Karpas-422 (cell line): ENCODE results near the gene CARD11. TPM values are rescaled to one million over a fixed set of nuclear protein-coding genes. Genes with fewer than 3 reads are reported as not detected.

ENCODE experiments used
- DNase-seq: peaks from one replicate; pipeline ENCODE4 v3.0.0-alpha.2; 2015
- H2AFZ ChIP-seq: fragments of 200-600 bp; sonication (generic); 2 replicates; pipeline ENCODE4 v1.6.1; 2014; ENCODE audit warnings: antibody characterized with exemption, low read length, mixed read lengths
- H3K27ac ChIP-seq: fragments of 200-600 bp; sonication (generic); 2 replicates; pipeline ENCODE4 v1.5.1; 2014; ENCODE audit warnings: mild to moderate bottlenecking, low read length, moderate library complexity
- H3K27me3 ChIP-seq: fragments of 200-600 bp; sonication (generic); 2 replicates; pipeline ENCODE4 v1.6.1; 2014; ENCODE audit warnings: low read length, mixed read lengths
- H3K36me3 ChIP-seq: fragments of 200-600 bp; sonication (generic); 2 replicates; pipeline ENCODE4 v1.6.1; 2014; ENCODE audit warnings: low read length, mixed read lengths; ENCODE audit not compliant: insufficient read depth
- H3K4me1 ChIP-seq: fragments of 200-600 bp; sonication (generic); 2 replicates; pipeline ENCODE4 v1.6.1; 2014; ENCODE audit warnings: mild to moderate bottlenecking, low read length, mixed read lengths
- H3K4me2 ChIP-seq: fragments of 200-600 bp; sonication (generic); 2 replicates; pipeline ENCODE4 v1.6.1; 2014; ENCODE audit warnings: low read length, low read depth, mild to moderate bottlenecking; ENCODE audit not compliant: poor library complexity, severe bottlenecking
- H3K4me3 ChIP-seq: fragments of 200-600 bp; sonication (generic); 2 replicates; pipeline ENCODE4 v1.5.1; 2014; ENCODE audit warnings: mild to moderate bottlenecking, antibody characterized with exemption, low read length, mixed read lengths
- H3K79me2 ChIP-seq: fragments of 200-600 bp; sonication (generic); 2 replicates; pipeline ENCODE4 v1.6.1; 2014; ENCODE audit warnings: mild to moderate bottlenecking, low read length, mixed read lengths
- H3K9ac ChIP-seq: fragments of 200-600 bp; sonication (generic); 2 replicates; pipeline ENCODE4 v1.6.0; 2014; ENCODE audit warnings: low read length
- H3K9me2 ChIP-seq: fragments of 200-600 bp; sonication (generic), shearing (Covaris generic); replicated peaks from 2 replicates; pipeline ENCODE4 v1.6.0; 2014; ENCODE audit warnings: mild to moderate bottlenecking, low read length, moderate library complexity; ENCODE audit not compliant: insufficient read depth
- H3K9me3 ChIP-seq: fragments of 300-700, 200-600 bp; sonication (generic); 2 replicates; pipeline ENCODE4 v1.6.1; 2014; ENCODE audit warnings: low read length, mixed read lengths
- H4K20me1 ChIP-seq: fragments of 200-600 bp; sonication (generic); 2 replicates; pipeline ENCODE4 v1.6.1; 2014; ENCODE audit warnings: mild to moderate bottlenecking, antibody characterized with exemption, low read length, low read depth; ENCODE audit not compliant: insufficient read depth
- total RNA-seq: library from RNA; depleted of rRNA; stranded (reverse); fragments of >200 nt; shearing (Covaris generic); gene quantifications from 2 replicates; pipeline ENCODE4 v1.2.3, GENCODE V29; 2014; ENCODE audit warnings: low replicate concordance

The CARD11 gene
- total RNA-seq, 1 experiment from 2014 or later, result 38.5 TPM

- Histone ChIP-seq H3K9me3 (peaks cover 20% of the 10 kb centered on the region), H3K79me2 (peaks cover 12% of the 10 kb centered on the region), H3K4me2 (no peak overlapping the region), H2AFZ (no peak overlapping the region), H3K9ac (no peak overlapping the region), H3K27me3 (no peaks in the 10 kb centered on the region), H3K4me1 (no peaks in the 10 kb centered on the region), H3K36me3 (peaks cover 13% of the 10 kb centered on the region; the same call in 1 of the 2 replicates), H3K4me3 (no peak overlapping the region), H3K9me2 (no peaks in the 10 kb centered on the region), H3K27ac (no peak overlapping the region), H4K20me1 (no peaks in the 10 kb centered on the region)
- no peak for DNase-seq
These were observed 70.9 kb downstream of the CARD11 start for GRCh38 chr7:2972835-2973161.

- H3K79me2 ChIP-seq, result peaks cover 7% of the 10 kb centered on the region; the same call in 1 of the 2 replicates
- no peak for DNase-seq
These were observed 71.5 kb downstream of the CARD11 start for GRCh38 chr7:2971914-2972834.

GRCh38 chr7:2970861-2971260, 72.8 kb downstream of the CARD11 start:
- Histone ChIP-seq H3K9me3 (peaks cover 24% of the 10 kb centered on the region), H3K79me2 (peaks cover 5% of the 10 kb centered on the region; the same call in 1 of the 2 replicates), H3K27me3 (no peaks in the 10 kb centered on the region), H3K4me2 (no peak overlapping the region), H3K27ac (no peak overlapping the region), H2AFZ (no peak overlapping the region), H3K4me1 (no peaks in the 10 kb centered on the region), H4K20me1 (no peaks in the 10 kb centered on the region), H3K9ac (no peak overlapping the region), H3K4me3 (no peak overlapping the region), H3K36me3 (peaks cover 16% of the 10 kb centered on the region; the same call in 1 of the 2 replicates), H3K9me2 (no peaks in the 10 kb centered on the region)
- no peak for DNase-seq

More at GRCh38 chr7:2971914-2972834, 71.5 kb downstream of the CARD11 start:
- no peaks in the 10 kb centered on the region for H4K20me1 ChIP-seq
- no peaks in the 10 kb centered on the region for H3K9me2 ChIP-seq
- H3K4me3 ChIP-seq, result no peak overlapping the region
- H3K36me3 ChIP-seq, result peaks cover 13% of the 10 kb centered on the region; the same call in 1 of the 2 replicates
- no peaks in the 10 kb centered on the region for H3K27me3 ChIP-seq
- H3K9me3 ChIP-seq, result peaks cover 20% of the 10 kb centered on the region
- no peak overlapping the region for H2AFZ ChIP-seq
- H3K9ac ChIP-seq, result no peak overlapping the region
- no peaks in the 10 kb centered on the region for H3K4me1 ChIP-seq
- no peak overlapping the region for H3K4me2 ChIP-seq
- H3K27ac ChIP-seq, result no peak overlapping the region

- no peak overlapping the region for H3K27ac ChIP-seq
- no peak for DNase-seq
These were observed 73.4 kb downstream of the CARD11 start for GRCh38 chr7:2970307-2970664.

GRCh38 chr7:2969398-2970306, 74.0 kb downstream of the CARD11 start:
- Histone ChIP-seq H3K4me1 (no peaks in the 10 kb centered on the region), H2AFZ (no peak overlapping the region), H3K4me2 (no peak overlapping the region), H3K9ac (no peak overlapping the region), H3K27me3 (no peaks in the 10 kb centered on the region), H3K9me2 (no peaks in the 10 kb centered on the region), H3K4me3 (no peak overlapping the region), H3K9me3 (peaks cover 27% of the 10 kb centered on the region), H4K20me1 (no peaks in the 10 kb centered on the region), H3K79me2 (peaks cover 4% of the 10 kb centered on the region; the same call in 1 of the 2 replicates), H3K36me3 (peaks cover 16% of the 10 kb centered on the region; the same call in 1 of the 2 replicates), H3K27ac (no peak overlapping the region)
- DNase-seq, result no peak

More at GRCh38 chr7:2970307-2970664, 73.4 kb downstream of the CARD11 start:
- Histone ChIP-seq H4K20me1 (no peaks in the 10 kb centered on the region), H3K4me2 (no peak overlapping the region), H3K9ac (no peak overlapping the region), H2AFZ (no peak overlapping the region), H3K27me3 (no peaks in the 10 kb centered on the region), H3K9me3 (peaks cover 27% of the 10 kb centered on the region), H3K36me3 (peaks cover 16% of the 10 kb centered on the region; the same call in 1 of the 2 replicates), H3K4me3 (no peak overlapping the region), H3K79me2 (peaks cover 4% of the 10 kb centered on the region; the same call in 1 of the 2 replicates), H3K4me1 (no peaks in the 10 kb centered on the region), H3K9me2 (no peaks in the 10 kb centered on the region)

GRCh38 chr7:2968616-2969397, 74.9 kb downstream of the CARD11 start:
- Histone ChIP-seq H3K79me2 (peaks cover 4% of the 10 kb centered on the region; the same call in 1 of the 2 replicates), H3K4me1 (no peaks in the 10 kb centered on the region), H4K20me1 (no peaks in the 10 kb centered on the region), H3K27ac (no peak overlapping the region), H3K9me2 (no peaks in the 10 kb centered on the region), H3K4me3 (no peak overlapping the region), H3K9ac (no peak overlapping the region), H3K27me3 (no peaks in the 10 kb centered on the region), H3K9me3 (peaks cover 27% of the 10 kb centered on the region), H3K36me3 (peaks cover 16% of the 10 kb centered on the region; the same call in 1 of the 2 replicates), H2AFZ (no peak overlapping the region), H3K4me2 (no peak overlapping the region)
- DNase-seq, result no peak

GRCh38 chr7:2968176-2968575, 75.5 kb downstream of the CARD11 start:
- no peak overlapping the region for H3K4me3 ChIP-seq
- H3K27me3 ChIP-seq, result no peaks in the 10 kb centered on the region
- no peak overlapping the region for H3K9ac ChIP-seq
- no peaks in the 10 kb centered on the region for H3K9me2 ChIP-seq
- peaks cover 16% of the 10 kb centered on the region; the same call in 1 of the 2 replicates for H3K36me3 ChIP-seq
- no peak overlapping the region for H2AFZ ChIP-seq
- DNase-seq, result no peak
- H3K4me2 ChIP-seq, result no peak overlapping the region
- H3K4me1 ChIP-seq, result no peaks in the 10 kb centered on the region
- H3K79me2 ChIP-seq, result peaks cover 4% of the 10 kb centered on the region; the same call in 1 of the 2 replicates
- H3K9me3 ChIP-seq, result peaks cover 27% of the 10 kb centered on the region
- H4K20me1 ChIP-seq, result no peaks in the 10 kb centered on the region
- H3K27ac ChIP-seq, result no peak overlapping the region
